ENCODE data around the gene YAP1.

YAP1 gene

DNA sequence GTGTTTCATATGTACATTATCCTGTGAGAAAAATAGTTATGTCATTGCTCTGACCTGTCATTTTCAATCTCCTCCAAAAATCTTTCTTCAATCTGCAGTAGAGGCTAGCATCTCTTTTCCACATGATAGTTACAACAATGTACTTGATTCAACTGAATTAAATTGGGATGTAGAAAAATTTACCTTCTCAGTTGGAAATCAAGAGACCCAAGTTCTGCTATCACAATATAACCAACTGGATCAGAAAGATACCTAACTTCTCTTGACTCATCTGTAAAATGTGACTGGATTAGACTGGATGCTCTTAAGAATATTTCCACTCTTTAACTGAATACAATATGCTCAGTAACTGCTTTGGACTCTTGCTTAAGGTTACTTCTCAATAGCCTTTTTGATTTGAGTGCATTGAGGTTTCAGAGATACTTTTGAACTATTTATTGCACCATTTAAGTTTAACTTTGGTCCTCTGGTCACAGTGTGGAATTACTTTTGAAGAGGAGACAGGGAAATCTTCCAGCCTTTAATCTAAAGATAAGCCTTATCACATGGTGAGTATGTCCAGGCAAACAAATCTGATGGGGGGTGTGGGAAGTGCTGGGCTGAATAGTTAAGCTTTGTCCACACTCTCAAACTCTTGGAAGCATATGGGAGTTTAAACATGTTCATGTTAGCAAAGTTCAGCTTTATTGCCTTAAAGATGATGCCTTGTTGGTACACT is 82.3 kb downstream of the YAP1 start:
- TF ChIP-seq, protein P1, sequence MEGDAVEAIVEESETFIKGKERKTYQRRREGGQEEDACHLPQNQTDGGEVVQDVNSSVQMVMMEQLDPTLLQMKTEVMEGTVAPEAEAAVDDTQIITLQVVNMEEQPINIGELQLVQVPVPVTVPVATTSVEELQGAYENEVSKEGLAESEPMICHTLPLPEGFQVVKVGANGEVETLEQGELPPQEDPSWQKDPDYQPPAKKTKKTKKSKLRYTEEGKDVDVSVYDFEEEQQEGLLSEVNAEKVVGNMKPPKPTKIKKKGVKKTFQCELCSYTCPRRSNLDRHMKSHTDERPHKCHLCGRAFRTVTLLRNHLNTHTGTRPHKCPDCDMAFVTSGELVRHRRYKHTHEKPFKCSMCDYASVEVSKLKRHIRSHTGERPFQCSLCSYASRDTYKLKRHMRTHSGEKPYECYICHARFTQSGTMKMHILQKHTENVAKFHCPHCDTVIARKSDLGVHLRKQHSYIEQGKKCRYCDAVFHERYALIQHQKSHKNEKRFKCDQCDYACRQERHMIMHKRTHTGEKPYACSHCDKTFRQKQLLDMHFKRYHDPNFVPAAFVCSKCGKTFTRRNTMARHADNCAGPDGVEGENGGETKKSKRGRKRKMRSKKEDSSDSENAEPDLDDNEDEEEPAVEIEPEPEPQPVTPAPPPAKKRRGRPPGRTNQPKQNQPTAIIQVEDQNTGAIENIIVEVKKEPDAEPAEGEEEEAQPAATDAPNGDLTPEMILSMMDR (conservative IDR thresholded peaks at IDR 0.05; ENCODE audit: low read depth) = no peak
- no peak for DNase-seq (ENCODE audit: low spot score)
- no peak overlapping the region for H3K27ac ChIP-seq
- ChIA-PET CTCF (interaction anchor here (0.6 kb wide), 1 partner anchor 247 kb away, joined by 3 read pairs; no protein-coding TSS in a partner anchor), POLR2A (ENCODE audit: low non-redundant PET) (no interaction called here)

- H3K27ac ChIP-seq = no peak overlapping the region
- no peak for DNase-seq (ENCODE audit: low spot score)
- TF ChIP-seq, protein P1 (conservative IDR thresholded peaks at IDR 0.05; ENCODE audit: low read depth) = no peak
- CTCF ChIA-PET = no interaction called here
- POLR2A ChIA-PET (ENCODE audit: low non-redundant PET) = no interaction called here
Observed at GRCh38 chr11:102194257-102194656, 84.0 kb downstream of the YAP1 start.

DNA sequence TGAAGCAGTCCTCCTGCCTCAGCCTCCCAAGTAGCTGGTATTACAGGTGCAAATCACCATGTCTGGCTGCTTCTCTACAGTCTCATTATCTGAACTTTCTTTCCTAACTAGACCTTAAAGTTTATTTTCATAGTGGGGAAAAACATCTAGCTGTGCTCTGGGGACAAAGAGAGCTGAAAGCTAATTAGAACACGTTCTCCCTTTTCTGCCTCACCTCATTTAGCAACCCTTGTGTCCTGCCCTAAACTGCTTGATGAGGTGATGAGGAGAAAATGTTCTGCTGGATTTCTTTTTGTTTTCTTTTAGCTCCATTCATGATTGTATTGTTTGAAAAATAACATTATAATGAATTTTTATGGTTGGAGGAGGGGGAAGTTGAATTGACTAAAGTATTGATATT is 84.7 kb downstream of the YAP1 start:
- POLR2A ChIA-PET (ENCODE audit: low non-redundant PET) = interaction anchor here (0.6 kb wide), 1 partner anchor 61 kb away, joined by 5 read pairs; no protein-coding TSS in a partner anchor
- no peak overlapping the region for H3K27ac ChIP-seq
- CTCF ChIA-PET = interaction anchor here (0.6 kb wide), 2 partner anchors 26 to 200 kb away, joined by 3 to 4 read pairs; no protein-coding TSS in a partner anchor
- TF ChIP-seq, protein P1 (conservative IDR thresholded peaks at IDR 0.05; ENCODE audit: low read depth) = no peak
- DNase-seq (ENCODE audit: low spot score) = no peak

DNA sequence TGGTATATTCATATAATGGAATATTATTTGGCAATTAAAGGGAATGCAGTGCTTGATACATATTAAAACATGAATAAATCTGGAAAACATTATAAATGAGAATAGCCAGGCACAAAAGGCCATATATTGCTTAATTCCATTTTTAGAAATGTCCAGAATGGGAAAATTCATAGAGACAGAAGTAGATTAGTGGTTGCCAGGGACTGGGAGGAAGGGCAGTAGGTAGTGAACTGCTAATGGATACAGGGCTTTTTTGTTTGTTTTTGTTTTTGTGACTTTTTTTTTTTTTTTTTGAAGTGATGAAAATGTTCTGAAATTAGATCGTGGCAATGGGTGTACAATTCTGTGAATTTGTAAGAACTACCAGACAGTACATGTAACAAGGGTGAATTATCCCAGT is 86.1 kb downstream of the YAP1 start:
- CTCF ChIA-PET = no interaction called here
- no peak overlapping the region for H3K27ac ChIP-seq
- TF ChIP-seq, protein P1 (conservative IDR thresholded peaks at IDR 0.05; ENCODE audit: low read depth) = no peak
- POLR2A ChIA-PET (ENCODE audit: low non-redundant PET) = no interaction called here
- DNase-seq (ENCODE audit: low spot score) = no peak

DNA sequence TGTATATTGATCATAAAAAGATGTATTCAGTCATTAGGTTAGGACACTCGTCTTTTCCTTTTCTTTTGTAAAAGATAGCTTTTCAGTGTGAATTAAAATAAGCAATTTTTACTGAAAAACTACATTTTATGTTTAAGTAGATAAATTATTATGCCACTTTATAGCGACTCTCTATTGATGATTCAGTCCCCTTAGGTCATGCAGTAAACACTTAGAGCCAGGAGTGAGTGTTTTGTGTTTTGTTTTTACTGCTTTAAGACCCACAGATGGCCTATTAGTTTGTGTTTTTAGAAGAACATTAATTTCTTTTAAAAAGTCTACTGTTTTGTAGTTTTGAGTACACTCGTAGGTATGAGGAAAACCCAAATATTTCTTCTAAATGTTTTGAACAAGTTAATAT is 86.6 kb downstream of the YAP1 start:
- no peak for DNase-seq (ENCODE audit: low spot score)
- no peak overlapping the region for H3K27ac ChIP-seq
- TF ChIP-seq, protein P1 (conservative IDR thresholded peaks at IDR 0.05; ENCODE audit: low read depth) = no peak
- POLR2A ChIA-PET (ENCODE audit: low non-redundant PET) = no interaction called here
- CTCF ChIA-PET = no interaction called here

DNA sequence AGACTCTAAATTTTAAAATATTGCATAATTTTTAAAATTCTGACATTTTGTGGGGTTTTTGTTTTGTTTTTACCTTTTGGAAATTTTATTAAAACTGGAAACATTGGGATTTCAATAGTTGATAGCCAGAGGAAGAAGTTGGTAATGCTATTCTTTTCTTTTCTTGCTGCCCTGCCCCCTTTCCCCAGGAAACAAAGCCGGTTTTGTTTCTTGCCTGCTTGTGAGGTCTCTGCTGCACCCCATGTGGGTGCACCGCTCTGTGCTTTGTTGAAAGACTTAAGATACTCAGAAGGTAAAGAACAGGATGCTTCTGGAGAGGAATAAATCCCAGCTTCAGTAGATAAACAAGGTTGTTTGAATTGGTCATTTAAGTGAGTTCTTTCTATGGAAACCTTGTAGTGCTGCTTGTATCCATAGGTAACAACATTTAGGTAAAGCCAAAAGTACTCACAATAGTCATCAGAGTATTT is 87.5 kb downstream of the YAP1 start:
- ChIA-PET CTCF (interaction anchor here (0.7 kb wide), 1 partner anchor 110 kb away, joined by 3 read pairs; no protein-coding TSS in a partner anchor), POLR2A (ENCODE audit: low non-redundant PET) (no interaction called here)
- TF ChIP-seq, protein P1 (conservative IDR thresholded peaks at IDR 0.05; ENCODE audit: low read depth) = no peak
- DNase-seq (ENCODE audit: low spot score) = no peak
- no peak overlapping the region for H3K27ac ChIP-seq
